Left cardiac atrium (tissue), 4 donors: ENCODE results near the gene LSM2. TPM values are rescaled to one million over a fixed set of nuclear protein-coding genes. Genes with fewer than 3 reads are reported as not detected.
"Not testable (repeated sequence)": the region's sequence is repeated elsewhere in the genome, so short reads cannot be mapped to it uniquely, and the experiment has no call there.

Source experiments
- ATAC-seq, 2 donors: fragments of 200-7000 bp; cut with Tn5 transposase; one replicate each; pipeline ENCODE4 v1.9.1; 2020; ENCODE audit warnings: mild to moderate bottlenecking in 2 of 2, moderate library complexity in 2 of 2
- DNase-seq: peaks from one replicate; pipeline ENCODE4 v3.0.0-alpha.2; 2020
- intact Hi-C, 2 donors: fragments of 100-400 bp; cut with DNase I; formaldehyde crosslinking; loops; one replicate each; pipeline versions ENCODE4 v1.14.1 to v1.15.1; 2022 to 2023
- long read RNA-seq: library from polyadenylated mRNA; unstranded; transcript quantifications from one replicate; pipeline ENCODE4 v2.0.0, GENCODE V29; 2021
- total RNA-seq, 2 donors: library from RNA; stranded (reverse); fragmentation: NEBNext Ultra II Directional; extraction: Animal tissue kit (Norgen Biotek cat#: 25700); gene quantifications; one replicate each; pipeline ENCODE4 v1.2.1, GENCODE V29; 2021
- donor health status: DM: no; HTN: yes; CAD: no.
- donor health status: DM: no; HTN: yes; CAD: no; lungs with severe emphysema.
- donor health status: DM: yes; HTN: yes; CAD: no.
- donor health status: Dilated cardiomyopathy.

Gene LSM2
- 10 to 100 TPM; 24.3 to 29.4 TPM for total RNA-seq
- long read RNA-seq, transcript LSM2-208 (5 exons, 876 nt) = major isoform, 5 of 5 reads
- long read RNA-seq, partial matches to known transcripts = 0 of 5 reads
- long read RNA-seq, other reads (novel, unspliced or antisense) = 0 of 5 reads

DNA sequence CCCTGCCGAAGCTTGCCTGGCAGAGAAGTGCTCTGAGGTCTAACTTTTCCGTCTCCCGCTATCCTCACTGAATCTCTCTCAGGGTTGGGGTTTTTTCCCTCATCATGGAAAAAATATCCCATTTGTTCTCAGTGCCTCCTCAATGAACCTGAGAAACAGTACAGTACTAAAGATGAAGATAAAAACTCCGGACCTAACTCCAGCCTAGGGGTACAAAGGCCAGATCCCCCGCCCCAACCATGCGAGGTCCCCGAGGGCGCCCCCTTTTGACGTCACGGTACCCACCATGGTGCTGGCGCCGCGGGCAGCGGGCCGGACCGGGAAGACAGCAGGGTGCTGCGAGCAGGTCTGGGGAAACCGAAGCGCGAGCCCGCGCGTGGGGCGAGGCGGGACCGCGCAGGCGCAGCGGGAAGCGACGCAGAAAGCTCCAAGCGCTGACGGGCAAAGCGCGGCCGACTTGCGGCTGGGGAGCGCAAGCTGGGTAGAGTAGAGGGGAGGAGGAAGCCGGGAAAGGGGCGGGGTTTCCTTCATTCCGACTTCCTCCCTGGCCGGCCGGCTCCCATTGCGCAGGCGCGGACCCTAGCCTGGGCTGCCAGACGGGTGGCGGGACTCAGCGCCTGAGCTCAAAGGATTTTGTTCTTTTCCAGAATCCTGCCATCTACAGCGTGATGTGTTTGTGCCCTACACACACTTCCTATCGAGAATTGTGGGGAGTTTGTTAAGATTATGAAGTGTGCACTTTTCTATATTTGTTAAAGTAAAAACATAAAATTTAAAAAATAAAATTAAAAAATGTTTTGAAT lies at the start of gene LSM2:
Gene LSM2, minus strand, starts transcription at position 497 of the 803 bp plus-strand sequence. Its CDS starts 209 bp downstream, at position 288.
- DNase-seq (peak; percentile 98), ATAC-seq (peak; percentile 99 to 100)
- intact Hi-C loops = no loop called here

GRCh38 chr6:31851980-31852718 lies 45.4 kb upstream of the LSM2 start:
- ATAC-seq, DNase-seq, intact Hi-C loops: not testable (repeated sequence)

GRCh38 chr6:31851485-31851832 lies 44.7 kb upstream of the LSM2 start:
- ATAC-seq = no peak
- intact Hi-C loops = no loop called here
- no peak for DNase-seq

DNA sequence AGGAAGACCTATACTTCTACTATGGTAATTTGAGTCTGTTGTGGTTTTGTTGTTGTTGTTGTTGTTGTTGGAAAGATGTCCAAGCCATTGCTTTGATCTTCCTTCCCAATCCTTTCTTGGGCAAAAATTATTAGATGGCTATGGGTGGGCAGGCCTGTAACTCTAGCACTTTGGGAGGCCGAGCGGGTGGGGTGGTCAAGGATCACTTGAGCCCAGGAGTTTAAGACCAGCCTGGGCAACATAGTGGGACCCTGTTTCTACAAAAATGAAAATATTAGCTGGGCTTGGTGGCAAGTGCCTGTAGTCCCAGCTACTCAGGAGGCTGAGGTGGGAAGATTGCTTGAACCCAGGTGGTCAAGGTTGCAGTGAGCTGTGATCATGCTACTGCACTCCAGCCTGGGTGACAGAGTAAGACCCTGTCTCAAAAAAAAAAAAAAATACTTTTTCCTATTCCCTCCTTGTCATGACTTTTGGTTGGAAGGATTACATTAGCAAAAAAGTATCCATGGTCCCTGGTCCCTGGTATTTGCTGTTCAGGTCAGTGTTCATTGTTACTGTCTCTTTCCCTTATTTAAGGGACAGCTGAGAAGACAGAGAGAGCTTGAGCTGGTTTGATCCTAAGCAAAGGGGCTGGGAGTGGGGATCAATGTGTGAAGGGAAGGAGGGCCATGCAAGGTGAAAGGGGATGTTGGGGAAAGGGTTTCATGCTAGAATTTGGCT lies 44.2 kb upstream of the LSM2 start:
- ATAC-seq = no peak
- DNase-seq = no peak
- intact Hi-C loops = no loop called here

GRCh38 chr6:31847276-31847978 lies 40.7 kb upstream of the LSM2 start:
- intact Hi-C loops = no loop called here
- ATAC-seq = no peak
- DNase-seq = no peak

DNA sequence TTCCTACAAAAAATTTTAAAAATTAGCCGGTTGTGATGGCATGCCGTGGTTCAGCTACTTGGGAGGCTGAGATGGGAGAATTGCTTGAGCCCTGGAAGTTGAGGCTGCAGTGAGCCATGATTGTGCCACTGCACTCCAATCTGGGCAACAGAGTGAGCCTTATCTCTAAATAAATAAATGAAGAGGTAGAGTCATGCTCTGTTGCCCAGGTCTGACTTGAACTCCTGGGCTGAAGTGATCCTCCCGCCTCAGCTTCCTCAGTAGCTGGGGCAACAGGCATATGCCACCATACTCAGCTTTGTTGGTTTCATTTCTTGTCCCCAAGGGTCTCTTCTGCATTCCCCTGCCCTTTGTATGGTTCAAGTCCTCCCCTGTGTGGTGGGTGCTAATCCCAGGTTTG lies 37.7 kb upstream of the LSM2 start:
- intact Hi-C loops = no loop called here
- ATAC-seq = no peak
- no peak for DNase-seq

- intact Hi-C loops = no loop called here
- DNase-seq (no peak), ATAC-seq (no peak)
Observed at GRCh38 chr6:31842053-31842452, 35.3 kb upstream of the LSM2 start.

GRCh38 chr6:31839779-31840126 lies 33.0 kb upstream of the LSM2 start:
- not testable (repeated sequence) for ATAC-seq, DNase-seq
- intact Hi-C loops = loop anchor here (10.0 kb wide), 2 partner anchors 105 to 155 kb away; partner anchors contain the start of genes CLIC1 (in 1 of the 2) and LY6G5C (in 1 of the 2)

GRCh38 chr6:31838968-31839367 lies 32.2 kb upstream of the LSM2 start:
- DNase-seq (no peak), ATAC-seq (no peak)
- intact Hi-C loops = loop anchor here (10.0 kb wide), 2 partner anchors 104 to 154 kb away; partner anchors contain the start of genes CLIC1 (in 1 of the 2) and LY6G5C (in 1 of the 2)

GRCh38 chr6:31838114-31838553 lies 31.4 kb upstream of the LSM2 start:
- DNase-seq, ATAC-seq: not testable (repeated sequence)
- intact Hi-C loops = loop anchor here (10.0 kb wide), 2 partner anchors 103 to 153 kb away; partner anchors contain the start of genes CLIC1 (in 1 of the 2) and LY6G5C (in 1 of the 2)

- no peak for DNase-seq
- ATAC-seq = no peak
- intact Hi-C loops = loop anchor here (10.0 kb wide), 2 partner anchors 103 to 153 kb away; partner anchors contain the start of genes CLIC1 (in 1 of the 2) and LY6G5C (in 1 of the 2)
Observed at GRCh38 chr6:31837369-31838113, 30.8 kb upstream of the LSM2 start.

DNA sequence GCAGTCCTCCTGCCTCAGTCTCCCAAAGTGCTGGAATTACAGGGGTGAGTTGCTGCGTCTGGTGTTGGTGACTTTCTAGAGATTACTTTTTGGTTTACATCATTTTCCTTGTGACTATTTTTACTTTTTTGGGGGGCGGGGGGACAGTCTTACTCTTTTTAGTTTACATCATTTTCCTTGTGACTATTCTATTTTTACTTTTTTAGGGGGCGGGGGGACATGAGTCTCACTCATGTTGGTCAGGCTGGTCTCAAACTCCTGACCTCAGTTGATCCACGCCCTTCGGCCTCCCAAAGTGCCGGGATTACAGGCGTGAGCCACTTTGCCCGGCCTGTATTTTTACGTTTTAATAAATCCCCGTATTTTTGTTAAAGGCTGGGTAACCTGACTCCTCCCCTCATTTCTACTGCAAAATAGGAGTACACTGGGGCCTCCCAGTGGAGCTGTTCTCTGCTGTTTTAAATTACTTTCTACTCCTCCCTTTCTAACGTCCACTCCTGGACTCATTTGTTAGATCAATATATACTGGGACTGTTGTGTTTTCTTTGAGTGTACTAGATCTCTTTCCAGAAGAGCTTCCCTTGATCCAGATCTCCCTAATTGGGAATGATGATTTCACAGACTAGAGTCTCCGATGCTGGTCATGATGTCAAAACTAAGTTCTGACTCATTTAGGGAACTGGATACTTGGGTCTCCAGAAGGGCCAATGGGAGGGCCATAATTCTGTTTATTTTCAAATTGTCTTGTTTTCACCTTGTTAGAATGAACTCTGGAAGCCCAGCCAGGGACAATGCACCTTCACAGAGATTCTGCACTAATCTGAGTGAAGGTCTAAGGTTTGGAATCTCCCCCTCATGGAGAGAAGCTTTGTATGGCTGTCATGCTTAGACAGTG lies 30.0 kb upstream of the LSM2 start:
- ATAC-seq (no peak), DNase-seq (no peak)
- intact Hi-C loops = loop anchor here (10.0 kb wide), 2 partner anchors 102 to 152 kb away; partner anchors contain the start of genes CLIC1 (in 1 of the 2) and LY6G5C (in 1 of the 2)

- no peak for DNase-seq
- no peak for ATAC-seq
- intact Hi-C loops = loop anchor here (10.0 kb wide), 2 partner anchors 101 to 151 kb away; partner anchors contain the start of genes CLIC1 (in 1 of the 2) and LY6G5C (in 1 of the 2)
Observed at GRCh38 chr6:31836047-31836473, 29.3 kb upstream of the LSM2 start.

- DNase-seq = peak; percentile 92
- intact Hi-C loops = loop anchor here (5.0 to 10.0 kb wide), 4 partner anchors 57 to 152 kb away; partner anchors contain the start of genes LY6G5C (in 2 of the 2), CLIC1 (in 1 of the 2) and VWA7 (in 1 of the 2)
- ATAC-seq = peak; percentile 90 to 93
Observed at GRCh38 chr6:31834367-31835250, 27.8 kb upstream of the LSM2 start.
